Measurements from ENCODE around the gene MAN1A2. TPM values are rescaled to one million over a fixed set of nuclear protein-coding genes. Genes with fewer than 3 reads are reported as not detected.

Gene MAN1A2
- total RNA-seq, 1 experiment from 2014 or later, result 38.1 TPM

- Histone ChIP-seq H3K27me3 (ENCODE audit: insufficient read depth, low read length) (no peaks in the 10 kb centered on the region), H3K4me2 (ENCODE audit: low read length) (no peak overlapping the region), H3K9me2 (ENCODE audit: insufficient read depth) (no peaks in the 10 kb centered on the region; the same call in 1 of the 2 replicates), H2AFZ (ENCODE audit: low read depth, low read length, poor library complexity, severe bottlenecking) (no peak overlapping the region), H3K4me1 (ENCODE audit: control insufficient read depth in 1 of 2, insufficient read depth in 2 of 2, low read length in 2 of 2) (no peaks in the 10 kb centered on the region), H3K36me3 (ENCODE audit: control insufficient read depth in 1 of 2, insufficient read depth in 2 of 2, low read length in 2 of 2) (0 out of 4 replicates have a peak, but pooled peaks cover 0 to 4% of the 10 kb centered on the region in 2 experiments), H3K79me2 (ENCODE audit: insufficient read depth, low read length) (no peaks in the 10 kb centered on the region; the same call in 1 of the 2 replicates), H3K27ac (ENCODE audit: low read depth, low read length) (no peak overlapping the region), H3K4me3 (replicated peaks in 1 of 2; ENCODE audit: low read depth in 1 of 2, low read length in 2 of 2) (no peak overlapping the region), H3K9me3 (ENCODE audit: control insufficient read depth in 1 of 2, insufficient read depth in 1 of 2, low read depth in 1 of 2, low read length in 2 of 2) (no peaks in the 10 kb centered on the region), H3K9ac (ENCODE audit: low read length) (no peak overlapping the region), H4K20me1 (ENCODE audit: insufficient read depth) (no peaks in the 10 kb centered on the region)
- no peak for ATAC-seq
- TF ChIP-seq EZH2phosphoT487 (IDR thresholded peaks at IDR 0.05; ENCODE audit: borderline replicate concordance) (no peak), EZH2 (IDR thresholded peaks at IDR 0.05) (no peak), CEBPB (IDR thresholded peaks at IDR 0.05; ENCODE audit: low read depth) (no peak), ZFX (IDR thresholded peaks at IDR 0.05) (no peak), ELF1 (IDR thresholded peaks at IDR 0.05; ENCODE audit: borderline replicate concordance, low read depth) (no peak), ATF3 (IDR thresholded peaks at IDR 0.05) (no peak), SIN3A (IDR thresholded peaks at IDR 0.05; ENCODE audit: low read depth) (no peak), SRF (IDR thresholded peaks at IDR 0.05; ENCODE audit: low read depth) (no peak), FOSL1 (IDR thresholded peaks at IDR 0.05; ENCODE audit: low read depth) (no peak), POLR2A (IDR thresholded peaks at IDR 0.05; ENCODE audit: borderline replicate concordance, extremely low read depth, insufficient read depth, insufficient read length) (no peak), ZBTB33 (IDR thresholded peaks at IDR 0.05; ENCODE audit: extremely low read depth, insufficient replicate concordance, low read length) (no peak), MAX (IDR thresholded peaks at IDR 0.05) (no peak), TCF7L2 (IDR thresholded peaks at IDR 0.05; ENCODE audit: borderline replicate concordance, extremely low read depth, insufficient read depth, insufficient read length) (no peak), JUND (IDR thresholded peaks at IDR 0.05) (no peak), SP1 (IDR thresholded peaks at IDR 0.05; ENCODE audit: low read depth) (no peak), EGR1 (IDR thresholded peaks at IDR 0.05; ENCODE audit: low read depth) (no peak), POLR2AphosphoS5 (IDR thresholded peaks at IDR 0.05; ENCODE audit: low read depth, low read length) (no peak)
- POLR2A ChIA-PET, result no interaction called here
- CTCF ChIA-PET, result no interaction called here
- intact Hi-C loops (cut with micrococcal nuclease), result no loop called here
- BruUV-seq (replicated peaks), result no TSS peak
- RAD21 ChIA-PET (ENCODE audit: low non-redundant PET in 1 of 2, low total read pairs in 2 of 2, uncharacterized antibody in 2 of 2, unreplicated experiment in 2 of 2), result no interaction called here
- no peak for DNase-seq (ENCODE audit: low read depth, low spot score)
Observed at GRCh38 chr1:117414943-117415342, 47.7 kb downstream of the MAN1A2 start.

All from HCT116 (cell line).